ENCODE results near the gene NFE2L2. TPM values are rescaled to one million over a fixed set of nuclear protein-coding genes. Genes with fewer than 3 reads are reported as not detected.

Gene NFE2L2
- total and polyA plus RNA-seq, 9 of the 15 experiments (the other 6 are each of a cell fraction or from before 2014, with no cell fraction given): 29.3 to 120 (median 59.3) TPM

DNA sequence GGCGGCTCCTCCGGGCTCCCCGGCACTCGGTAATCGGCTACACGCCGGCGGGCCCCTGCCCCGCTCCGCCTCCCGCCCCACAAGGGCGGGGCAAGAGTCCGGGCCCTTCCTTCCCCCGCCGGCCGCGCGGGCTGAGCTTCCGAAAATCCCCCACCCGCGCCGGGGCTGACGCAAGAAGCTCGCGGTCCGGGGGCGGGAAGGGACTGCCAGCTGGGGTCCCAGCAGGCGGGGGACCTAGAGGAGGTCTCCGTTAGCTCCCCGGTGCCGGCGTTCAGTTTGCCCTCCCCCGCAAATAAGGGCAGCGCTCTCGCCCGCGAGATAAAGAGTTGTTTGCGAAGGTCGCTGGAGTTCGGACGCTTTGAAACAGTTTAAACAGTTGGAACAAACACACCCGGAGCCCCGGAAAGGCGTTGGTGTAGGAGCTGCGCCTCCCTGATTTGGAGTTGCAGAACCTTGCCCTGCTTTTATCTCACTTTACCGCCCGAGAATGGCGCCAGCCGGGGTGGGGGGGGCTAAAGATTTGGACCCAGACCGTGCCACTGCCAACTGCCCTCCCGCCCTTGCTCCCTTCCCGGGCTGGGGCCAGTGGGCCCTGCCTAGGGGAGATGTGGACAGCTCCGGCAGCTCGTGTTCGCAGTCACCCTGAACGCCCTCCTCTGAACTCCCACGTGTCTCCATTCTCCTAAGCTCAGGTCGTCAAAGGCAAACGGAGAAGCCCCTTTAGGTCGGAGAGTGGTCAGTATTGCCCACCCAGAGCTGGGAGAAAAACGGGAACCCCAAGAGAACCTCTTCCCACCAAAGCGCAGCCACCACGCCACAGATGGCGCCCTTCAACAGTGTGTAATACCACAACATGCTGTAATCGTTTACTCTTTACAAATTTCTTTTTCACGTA lies at the start of gene NFE2L2 (continued):
- no peak for TF ChIP-seq ZNF140 (CRISPR knock-in tag; IDR thresholded peaks at IDR 0.05)
- no peak for TF ChIP-seq IFI16 (CRISPR knock-in tag; IDR thresholded peaks at IDR 0.05)
- peak; percentile 57 for TF ChIP-seq CTBP1 (IDR thresholded peaks at IDR 0.05; ENCODE audit: borderline replicate concordance)
- peak in 1 of 2 experiments; percentile 72; a peak in 1 of 4 replicates for TF ChIP-seq KDM4B (IDR thresholded peaks at IDR 0.05; ENCODE audit: borderline replicate concordance in 2 of 2, low read depth in 1 of 2)
- TF ChIP-seq MAZ (CRISPR knock-in tag; conservative IDR thresholded peaks at IDR 0.05 in 1 of 2, IDR thresholded peaks at IDR 0.05 in 1 of 2): peak; percentile 97 to 99
- TF ChIP-seq ZNF212 (CRISPR knock-in tag; IDR thresholded peaks at IDR 0.05): 0 out of 2 replicates have a peak, but pooled peaks have one; percentile 21
- no peak for TF ChIP-seq SP2 (IDR thresholded peaks at IDR 0.05; ENCODE audit: extremely low read depth, low read depth, low read length, poor library complexity, severe bottlenecking)
- peak; percentile 52; the same call in 1 of the 2 replicates for TF ChIP-seq ESRRA (IDR thresholded peaks at IDR 0.05; ENCODE audit: borderline replicate concordance, low read depth)
- TF ChIP-seq L3MBTL2 (IDR thresholded peaks at IDR 0.05): peak; percentile 72
- peak; percentile 87 for TF ChIP-seq CREM (IDR thresholded peaks at IDR 0.05; ENCODE audit: low read depth)
- TF ChIP-seq ZNF77 (CRISPR knock-in tag; IDR thresholded peaks at IDR 0.05): no peak
- 0 out of 2 replicates have a peak, but pooled peaks have one; percentile 32 for TF ChIP-seq NR4A1 (CRISPR knock-in tag; IDR thresholded peaks at IDR 0.05)
- TF ChIP-seq NR4A1 (tag; IDR thresholded peaks at IDR 0.05): peak; percentile 61
- TF ChIP-seq TCF7 (IDR thresholded peaks at IDR 0.05; ENCODE audit: borderline replicate concordance): peak; percentile 72
- peak; percentile 87; the same call in 1 of the 2 replicates for TF ChIP-seq ZNF589 (CRISPR knock-in tag; IDR thresholded peaks at IDR 0.05; ENCODE audit: low read depth)
- TF ChIP-seq SREBF2 (CRISPR knock-in tag; IDR thresholded peaks at IDR 0.05): 0 out of 2 replicates have a peak, but pooled peaks have one; percentile 71
- peak; percentile 90; the same call in 1 of the 2 replicates for TF ChIP-seq ZNF511 (CRISPR knock-in tag; IDR thresholded peaks at IDR 0.05)
- TF ChIP-seq RBM34 (IDR thresholded peaks at IDR 0.05; ENCODE audit: borderline replicate concordance, insufficient read depth, low read length): no peak
- peak; percentile 32; the same call in 1 of the 2 replicates for TF ChIP-seq NFXL1 (CRISPR knock-in tag; IDR thresholded peaks at IDR 0.05)
- TF ChIP-seq COPS2 (conservative IDR thresholded peaks at IDR 0.05): no peak
- TF ChIP-seq SIN3B (IDR thresholded peaks at IDR 0.05; ENCODE audit: low read depth): peak; percentile 7; the same call in 1 of the 2 replicates
- no peak for TF ChIP-seq HNRNPUL1 (IDR thresholded peaks at IDR 0.05; ENCODE audit: low read length)
- peak; percentile 79 for TF ChIP-seq TBP (optimal IDR thresholded peaks at IDR 0.05; ENCODE audit: low read depth, low read length)
- TF ChIP-seq E2F4 (CRISPR knock-in tag; IDR thresholded peaks at IDR 0.05; ENCODE audit: low read depth): 0 out of 2 replicates have a peak, but pooled peaks have one; percentile 54
- peak; percentile 61 for TF ChIP-seq GATA2 (CRISPR knock-in tag; IDR thresholded peaks at IDR 0.05)
- TF ChIP-seq RAD51 (IDR thresholded peaks at IDR 0.05; ENCODE audit: borderline replicate concordance, low read depth): 0 out of 2 replicates have a peak, but pooled peaks have one; percentile 11
- TF ChIP-seq TRIM28 (IDR thresholded peaks at IDR 0.05): peak; percentile 20; the same call in 1 of the 2 replicates
- TF ChIP-seq ZFP1 (CRISPR knock-in tag; IDR thresholded peaks at IDR 0.05): no peak

Measured in K562 (cell line).